ENCODE data around the gene GAB1. TPM values are rescaled to one million over a fixed set of nuclear protein-coding genes. Genes with fewer than 3 reads are reported as not detected.

Gene GAB1
- total RNA-seq, 1 donor from 2014 or later: 19.6 TPM

- DNase-seq (ENCODE audit: extremely low read depth, low read depth, low spot score): no peak
Observed at GRCh38 chr4:143383005-143383574, 46.4 kb downstream of the GAB1 start.

DNA sequence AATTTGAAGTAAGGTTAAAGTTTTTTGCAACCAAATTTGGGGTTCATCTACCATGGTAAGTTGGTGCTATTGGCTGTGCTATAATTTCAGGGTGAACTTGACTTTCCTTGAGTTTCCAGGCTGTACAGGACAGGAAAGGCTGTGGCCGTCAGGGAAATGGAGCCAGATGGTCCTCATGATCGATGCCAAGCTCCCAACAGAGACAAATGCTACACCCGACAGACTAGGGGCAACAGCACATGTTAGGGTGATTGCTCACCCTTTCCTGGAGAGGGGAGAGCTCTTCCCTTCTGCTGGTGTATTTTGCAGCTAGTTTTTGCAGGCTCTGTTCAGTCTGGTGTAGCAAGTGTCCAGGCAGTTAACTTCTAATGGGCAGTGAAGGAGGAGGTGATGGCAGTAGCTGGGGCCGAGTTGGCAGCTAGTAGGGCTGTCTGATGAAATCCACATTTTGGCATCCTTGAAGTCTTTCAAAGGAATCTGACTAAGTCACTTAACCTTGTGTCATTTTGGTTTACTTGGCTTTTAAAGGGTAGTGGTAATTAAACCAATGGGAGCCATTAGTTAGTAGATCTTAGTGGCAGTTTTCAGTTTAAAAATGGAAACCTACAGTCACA lies 47.8 kb downstream of the GAB1 start:
- DNase-seq (ENCODE audit: extremely low read depth, low read depth, low spot score): no peak

GRCh38 chr4:143386812-143387211 lies 50.1 kb downstream of the GAB1 start:
- no peak for DNase-seq (ENCODE audit: extremely low read depth, low read depth, low spot score)

DNA sequence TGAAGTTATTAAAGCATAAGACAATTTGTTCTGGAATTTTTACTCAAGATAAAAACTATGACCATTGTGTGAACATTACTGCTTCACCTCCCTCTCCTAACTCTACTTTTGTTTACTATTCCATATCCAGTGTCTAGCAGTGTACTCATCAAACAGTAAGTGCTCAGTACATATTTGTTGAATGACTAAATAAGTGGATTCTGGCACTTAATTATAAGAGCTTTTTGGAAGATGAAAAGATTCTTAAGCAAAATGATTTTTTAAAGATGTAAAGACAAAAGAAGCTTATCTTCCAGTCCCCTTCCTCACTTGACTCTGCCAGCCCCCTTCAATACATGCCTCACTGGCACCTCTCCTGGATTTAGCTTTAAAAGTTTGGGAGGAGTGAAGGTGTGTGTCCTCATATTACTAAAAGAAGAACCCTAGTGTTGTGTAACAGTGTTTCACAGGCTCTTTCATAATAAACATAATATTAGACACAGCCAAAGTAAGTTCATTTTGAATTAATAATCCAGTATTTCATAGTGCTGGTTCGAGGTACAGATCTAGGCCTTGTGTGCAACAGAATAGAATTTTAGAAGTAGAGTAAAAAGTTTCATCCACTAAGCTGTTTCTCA lies 53.0 kb downstream of the GAB1 start:
- no peak for DNase-seq (ENCODE audit: extremely low read depth, low read depth, low spot score)

GRCh38 chr4:143390764-143391163 lies 54.1 kb downstream of the GAB1 start:
- DNase-seq (ENCODE audit: extremely low read depth, low read depth, low spot score): no peak

DNA sequence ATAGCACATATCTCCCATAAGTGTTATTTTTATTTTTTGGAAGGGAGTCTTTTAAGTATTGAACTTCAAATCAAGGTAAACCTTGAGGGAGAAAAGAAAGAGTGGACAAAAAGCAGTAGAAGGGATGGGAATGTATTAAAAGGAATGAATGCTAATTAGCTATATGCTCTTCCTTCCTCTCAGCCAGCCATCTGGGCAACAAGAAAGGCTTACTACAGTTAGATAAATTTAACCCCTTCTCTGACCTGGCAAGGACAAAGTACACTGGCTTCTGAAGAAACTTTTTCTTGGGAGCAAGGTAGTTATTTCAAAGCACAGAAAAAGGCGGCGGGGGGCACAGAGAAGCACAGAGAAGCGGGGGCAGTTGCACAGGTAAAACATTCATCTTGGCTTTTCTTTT lies 54.6 kb downstream of the GAB1 start:
- no peak for DNase-seq (ENCODE audit: extremely low read depth, low read depth, low spot score)

- DNase-seq (ENCODE audit: extremely low read depth, low read depth, low spot score): no peak
Observed at GRCh38 chr4:143391895-143392294, 55.2 kb downstream of the GAB1 start.

GRCh38 chr4:143393195-143393594 lies 56.5 kb downstream of the GAB1 start:
- no peak for DNase-seq (ENCODE audit: extremely low read depth, low read depth, low spot score)

- no peak for DNase-seq (ENCODE audit: extremely low read depth, low read depth, low spot score)
Observed at GRCh38 chr4:143394739-143395453, 58.2 kb downstream of the GAB1 start.

GRCh38 chr4:143396695-143397094 lies 60.0 kb downstream of the GAB1 start:
- DNase-seq (ENCODE audit: extremely low read depth, low read depth, low spot score): no peak

GRCh38 chr4:143397335-143397734 lies 60.7 kb downstream of the GAB1 start:
- DNase-seq (ENCODE audit: extremely low read depth, low read depth, low spot score): no peak

DNA sequence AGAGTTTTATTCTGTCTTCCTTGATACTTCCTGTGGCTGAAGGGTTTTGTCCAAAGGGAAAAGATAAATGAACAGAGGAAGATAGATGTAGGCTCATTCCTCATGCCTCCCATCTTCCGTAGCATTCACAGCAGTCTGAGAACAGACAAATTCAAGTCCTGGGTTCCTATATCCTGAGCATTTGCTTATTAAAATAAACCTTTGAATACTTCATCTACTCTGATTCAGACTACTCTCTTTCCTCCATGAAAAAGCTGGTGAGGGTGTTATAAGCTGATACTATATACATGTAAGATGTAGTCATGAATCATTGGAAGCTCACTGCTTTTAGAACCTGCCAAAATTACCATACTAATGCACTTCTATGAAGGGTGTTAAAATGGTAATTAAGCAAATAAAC lies 61.2 kb downstream of the GAB1 start:
- no peak for DNase-seq (ENCODE audit: extremely low read depth, low read depth, low spot score)

- no peak for DNase-seq (ENCODE audit: extremely low read depth, low read depth, low spot score)
Observed at GRCh38 chr4:143399113-143399949, 62.7 kb downstream of the GAB1 start.

DNA sequence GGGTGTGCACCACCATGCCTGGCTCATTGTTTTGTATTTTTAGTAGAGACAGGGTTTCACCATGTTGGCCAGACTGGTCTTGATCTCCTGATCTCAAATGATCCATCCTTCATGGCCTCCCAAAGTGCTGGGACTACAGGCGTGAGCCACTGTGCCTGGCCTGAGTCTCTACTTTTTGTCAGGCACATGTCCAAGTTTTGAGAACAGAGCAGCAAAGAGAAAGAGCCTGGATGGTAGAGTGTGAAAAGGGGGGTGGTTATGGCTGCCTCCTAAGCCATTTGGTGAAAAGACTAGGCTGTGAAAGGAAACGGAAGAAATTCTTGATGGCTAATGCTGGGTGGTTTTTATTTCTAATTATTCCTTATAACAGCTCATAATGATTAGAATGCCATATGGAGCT lies 63.4 kb downstream of the GAB1 start:
- DNase-seq (ENCODE audit: extremely low read depth, low read depth, low spot score): no peak

DNA sequence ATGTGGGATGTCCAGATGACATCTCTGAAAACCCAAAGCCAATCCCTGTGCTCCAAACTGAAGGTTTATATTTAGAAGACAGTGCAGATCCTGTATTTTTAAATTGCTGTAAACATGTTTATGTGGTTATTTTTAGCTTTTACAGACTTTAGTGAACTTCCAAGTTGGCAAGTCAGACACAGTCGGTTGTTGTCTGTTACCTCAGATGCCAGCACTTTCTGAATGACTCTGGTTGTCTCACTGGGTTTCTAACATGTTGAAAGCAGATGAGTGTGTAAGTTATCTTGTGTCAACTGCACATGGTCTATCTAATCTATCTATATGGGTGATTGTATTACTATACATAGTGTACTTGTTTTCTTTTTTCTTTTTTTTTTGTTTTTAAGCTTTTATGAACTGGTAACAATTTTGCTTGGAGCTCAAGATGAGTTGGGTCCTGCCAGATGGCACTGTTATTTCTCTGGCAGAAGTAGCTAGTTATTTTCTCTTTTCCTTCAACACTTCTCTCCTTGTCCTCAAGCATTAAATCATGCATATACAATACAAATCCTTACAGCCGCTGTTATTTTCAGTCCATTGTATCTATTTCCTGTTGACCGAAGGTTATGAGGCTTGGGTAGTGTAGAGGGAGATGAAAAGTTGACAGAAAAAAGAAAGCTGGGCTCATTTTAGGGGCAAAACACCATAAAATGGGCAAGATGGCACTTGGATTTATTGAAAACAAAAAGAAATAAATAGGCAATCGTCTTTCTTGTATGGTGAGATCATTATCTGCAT lies 66.3 kb downstream of the GAB1 start:
- DNase-seq (ENCODE audit: extremely low read depth, low read depth, low spot score): no peak

GRCh38 chr4:143403553-143403820 lies 66.8 kb downstream of the GAB1 start:
- no peak for DNase-seq (ENCODE audit: extremely low read depth, low read depth, low spot score)

DNA sequence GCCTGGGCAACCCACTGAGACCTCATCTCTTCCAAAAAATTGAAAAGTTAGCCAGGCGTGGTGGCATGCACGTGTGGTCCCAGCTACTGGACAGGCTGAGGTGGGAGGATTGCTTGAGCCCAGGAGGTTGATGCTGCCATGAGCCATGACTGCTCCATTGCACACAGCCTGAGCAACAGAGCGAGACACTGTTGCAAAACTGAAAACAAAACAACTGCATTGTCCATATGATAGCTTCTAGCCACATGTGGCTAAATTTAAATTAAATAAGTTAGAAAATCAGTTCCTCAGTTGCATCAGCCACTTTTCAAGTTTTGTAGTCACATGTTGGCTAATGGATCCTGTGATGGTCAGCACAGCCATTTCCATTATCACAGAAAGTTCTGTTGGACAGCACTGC lies 67.9 kb downstream of the GAB1 start:
- DNase-seq (ENCODE audit: extremely low read depth, low read depth, low spot score): no peak

GRCh38 chr4:143405075-143405730 lies 68.5 kb downstream of the GAB1 start:
- DNase-seq (ENCODE audit: extremely low read depth, low read depth, low spot score): no peak

GRCh38 chr4:143406523-143406922 lies 69.8 kb downstream of the GAB1 start:
- no peak for DNase-seq (ENCODE audit: extremely low read depth, low read depth, low spot score)

DNA sequence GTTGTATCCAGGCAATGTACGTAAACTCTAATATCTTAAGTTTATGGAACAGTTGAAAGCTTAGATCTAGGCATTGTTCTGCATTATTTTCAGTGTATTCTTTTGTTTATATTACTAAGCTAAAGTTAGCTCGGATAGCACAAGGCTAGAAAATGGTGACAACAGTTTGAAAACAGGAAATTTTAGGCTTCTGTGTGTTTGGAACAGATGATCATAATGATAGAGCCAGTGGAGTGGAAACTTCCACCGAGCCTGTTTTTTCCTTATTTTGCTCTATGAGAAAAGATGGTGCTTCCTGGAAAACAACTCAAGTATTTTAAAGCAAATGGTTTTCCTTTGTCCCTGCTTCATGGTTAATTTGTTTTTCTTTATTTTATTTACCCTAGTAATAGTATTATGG lies 70.8 kb downstream of the GAB1 start:
- DNase-seq (ENCODE audit: extremely low read depth, low read depth, low spot score): peak; percentile 48
